B cell (primary cell): ENCODE data around the gene NCK2. TPM values are rescaled to one million over a fixed set of nuclear protein-coding genes. Genes with fewer than 3 reads are reported as not detected.

Experiments used
- ATAC-seq: fragments of 200-7000 bp; cut with Tn5 transposase; one replicate; pipeline ENCODE4 v1.10.0; 2021; ENCODE audit warnings: low read depth, mild to moderate bottlenecking, moderate number of reproducible peaks, moderate library complexity
- CTCF ChIA-PET: fragments of 350-600 bp; sonication (Branson Sonifier 250); formaldehyde crosslinking; loops from one replicate; lab custom pipeline; 2021; ENCODE audit warnings: antibody characterized with exemption, inconsistent platforms; lab: Charles Lee
- POLR2A ChIA-PET: fragments of 350-600 bp; sonication (Branson Sonifier 250); formaldehyde crosslinking; loops from one replicate; lab custom pipeline; 2021; ENCODE audit warnings: antibody characterized with exemption; lab: Charles Lee
- DNase-seq: peaks from one replicate; pipeline ENCODE4 v3.0.0; 2013
- H2AFZ ChIP-seq: 2 replicates; pipeline ENCODE4 v1.6.1; 2012; ENCODE audit warnings: mild to moderate bottlenecking, low read depth, low read length; ENCODE audit not compliant: insufficient read depth, poor library complexity, severe bottlenecking
- H3K27ac ChIP-seq, 2 donors: 1 replicate in 1 of 2; 2 replicates in 1 of 2; pipeline ENCODE4 v1.5.1; 2012 to 2013; ENCODE audit warnings: low read length in 2 of 2, mild to moderate bottlenecking in 2 of 2, moderate library complexity in 1 of 2
- H3K27me3 ChIP-seq, 4 experiments: fragments of 200-600 bp in 1 of 4; sonication (generic) in 1 of 4; replicated peaks in 1 of 4; 1 replicate in 2 of 4; 2 replicates in 2 of 4; pipeline versions ENCODE4 v1.6.1 to v1.7.0; 2013 to 2016; ENCODE audit warnings: low read length in 3 of 4, mild to moderate bottlenecking in 2 of 4, mixed read lengths in 1 of 4, moderate library complexity in 1 of 4; ENCODE audit not compliant: insufficient read depth in 4 of 4, control insufficient read depth in 3 of 4; ENCODE audit errors: control extremely low read depth in 1 of 4
- H3K36me3 ChIP-seq, 2 experiments: replicated peaks in 1 of 2; 1 replicate in 1 of 2; 2 replicates in 1 of 2; pipeline versions ENCODE4 v1.6.1 to v1.7.1; 2013; ENCODE audit warnings: low read length in 1 of 2; ENCODE audit not compliant: insufficient read depth in 2 of 2, control insufficient read depth in 1 of 2; ENCODE audit errors: control extremely low read depth in 1 of 2, extremely low read depth in 1 of 2
- H3K4me1 ChIP-seq, 2 donors: fragments of 200-600 bp in 1 of 2; sonication (generic) in 1 of 2; 1 replicate in 1 of 2; 2 replicates in 1 of 2; pipeline versions ENCODE4 v1.5.1 to v1.6.1; 2013 to 2017; ENCODE audit warnings: low read length in 2 of 2; ENCODE audit not compliant: control insufficient read depth in 2 of 2, insufficient read depth in 2 of 2
- H3K4me2 ChIP-seq: replicated peaks from 2 replicates; pipeline ENCODE3; 2012; ENCODE audit warnings: mild to moderate bottlenecking, low read depth, low read length; ENCODE audit not compliant: poor library complexity, severe bottlenecking
- H3K4me3 ChIP-seq, 5 experiments: fragments of 200-600 bp in 1 of 5; sonication (generic) in 1 of 5; 1 replicate in 3 of 5; 2 replicates in 2 of 5; pipeline versions ENCODE4 v1.5.1 to v1.7.0; 2011 to 2016; ENCODE audit warnings: low read length in 4 of 5, mild to moderate bottlenecking in 4 of 5, low read depth in 2 of 5, control low read depth in 1 of 5, moderate library complexity in 1 of 5; ENCODE audit not compliant: insufficient read depth in 1 of 5; ENCODE audit errors: control extremely low read depth in 1 of 5, extremely low read depth in 1 of 5
- H3K79me2 ChIP-seq: fragments of 200-600 bp; sonication (generic); one replicate; pipeline ENCODE4 v1.6.0; 2016; ENCODE audit warnings: low read length; ENCODE audit not compliant: control insufficient read depth, insufficient read depth
- H3K9ac ChIP-seq: fragments of 200-600 bp; sonication (generic); 2 replicates; pipeline ENCODE4 v1.6.1; 2017; ENCODE audit warnings: mild to moderate bottlenecking, low read length, moderate library complexity
- H3K9me3 ChIP-seq, 3 donors: one replicate each; pipeline versions ENCODE4 v1.6.1 to v1.7.1; 2013; ENCODE audit warnings: low read length in 2 of 3; ENCODE audit not compliant: control insufficient read depth in 2 of 3, insufficient read depth in 1 of 3; ENCODE audit errors: control extremely low read depth in 1 of 3
- H4K20me1 ChIP-seq: 2 replicates; pipeline ENCODE4 v1.6.0; 2012; ENCODE audit warnings: mild to moderate bottlenecking, low read length; ENCODE audit not compliant: insufficient read depth, control insufficient read depth, poor library complexity, severe bottlenecking
- H3K27ac Mint-ChIP-seq: one replicate; pipeline ENCODE4 v1.8.0; 2021; ENCODE audit warnings: mixed read lengths
- H3K27me3 Mint-ChIP-seq: one replicate; pipeline ENCODE4 v1.8.0; 2021; ENCODE audit warnings: mixed read lengths
- H3K4me1 Mint-ChIP-seq: one replicate; pipeline ENCODE4 v1.8.0; 2021; ENCODE audit warnings: mixed read lengths
- H3K4me3 Mint-ChIP-seq: one replicate; pipeline ENCODE4 v1.8.0; 2021; ENCODE audit warnings: mixed read lengths
- H3K9me3 Mint-ChIP-seq: one replicate; pipeline ENCODE4 v1.8.0; 2022; ENCODE audit warnings: mixed read lengths; ENCODE audit not compliant: insufficient read depth
- EZH2 ChIP-seq: IDR thresholded peaks from 2 replicates; pipeline ENCODE4 v1.6.1; 2012; ENCODE audit warnings: borderline replicate concordance, low read depth, mild to moderate bottlenecking, moderate library complexity, low read length; ENCODE audit not compliant: insufficient read depth, poor library complexity, severe bottlenecking
- WGBS: methylation state at CpG from one replicate; pipeline ENCODE4 v1.1.5; 2013; ENCODE audit warnings: missing lambda C conversion rate; ENCODE audit not compliant: insufficient coverage; 5-methylcytosine and 5-hydroxymethylcytosine counted together
- intact Hi-C: fragments of 100-400 bp; cut with micrococcal nuclease; formaldehyde crosslinking; loops from one replicate; pipeline ENCODE4 v1.10.0; 2022
- polyA plus RNA-seq: library from polyadenylated mRNA; depleted of rRNA; stranded (reverse); fragments of >200 nt; gene quantifications from 2 replicates; pipeline ENCODE4 v1.2.3, GENCODE V29; 2012
- total RNA-seq, 2 donors: library from RNA; stranded (reverse); fragments of 120-200 nt in 1 of 2; gene quantifications; 1 replicate in 1 of 2; 2 replicates in 1 of 2; pipeline versions ENCODE4 v1.2.3 to v1.2.4, GENCODE V29; 2013 to 2022
- TF ChIP-seq, protein P1 (sequence below): fragments of 200-600 bp; IDR thresholded peaks from one replicate; pipeline ENCODE4 v1.8.0; 2022; ENCODE audit warnings: antibody characterized with exemption, mild to moderate bottlenecking

NCK2 gene
- total and polyA plus RNA-seq, 2 donors (not counting 1 experiment from before 2014, with no cell fraction given) = 64.2 to 72.3 TPM

DNA sequence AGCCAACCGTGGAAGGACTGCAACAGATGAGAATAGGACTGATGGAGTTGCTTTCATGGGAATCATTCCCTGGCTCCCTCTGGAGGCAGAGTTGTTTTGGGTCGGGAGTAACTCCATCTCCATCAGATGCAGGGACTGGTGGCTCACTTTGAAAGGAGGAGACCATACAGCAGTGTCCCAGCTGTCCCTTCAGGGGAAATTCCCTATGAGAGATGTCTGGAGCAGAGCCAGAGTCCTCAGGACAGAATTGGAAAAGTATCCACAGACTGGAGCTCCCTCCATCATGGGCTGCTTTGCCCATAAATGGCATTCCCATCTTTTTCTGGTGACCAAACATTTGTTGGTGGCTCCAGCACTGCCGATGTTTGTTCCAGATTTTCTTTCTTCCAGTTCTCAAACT, 144.3 kb downstream of the NCK2 start:
- H3K27ac ChIP-seq = no peak overlapping the region
- H3K27me3 ChIP-seq = no peaks in the 10 kb centered on the region
- Mint-ChIP-seq H3K9me3 (peaks cover 7% of the 10 kb centered on the region), H3K27ac (no peak overlapping the region), H3K4me3 (no peak overlapping the region), H3K4me1 (peaks cover 44% of the 10 kb centered on the region), H3K27me3 (no peaks in the 10 kb centered on the region)
- no peak for DNase-seq
- ATAC-seq = no peak
- intact Hi-C loops = no loop called here
- WGBS = 100% methylated on average over 2 of the region's 3 CpGs
- H3K36me3 ChIP-seq = peaks cover 13 to 31% of the 10 kb centered on the region in 2 experiments
- no peak overlapping the region for H3K4me3 ChIP-seq
- ChIA-PET POLR2A (no interaction called here), CTCF (interaction anchor here (1.2 kb wide), 1 partner anchor 311 kb away, joined by 4 read pairs; no protein-coding TSS in a partner anchor)
- no peak overlapping the region for H3K9ac ChIP-seq
- H3K79me2 ChIP-seq = peaks cover 83% of the 10 kb centered on the region
- peaks cover 85% of the 10 kb centered on the region for H4K20me1 ChIP-seq
- H3K9me3 ChIP-seq = peaks cover 0 to 16% (median 5%) of the 10 kb centered on the region in 3 donors
- H3K4me1 ChIP-seq = peaks cover 20 to 30% of the 10 kb centered on the region in 2 donors
- TF ChIP-seq EZH2 = no peak
- H2AFZ ChIP-seq = no peak overlapping the region
- no peak overlapping the region for H3K4me2 ChIP-seq

DNA sequence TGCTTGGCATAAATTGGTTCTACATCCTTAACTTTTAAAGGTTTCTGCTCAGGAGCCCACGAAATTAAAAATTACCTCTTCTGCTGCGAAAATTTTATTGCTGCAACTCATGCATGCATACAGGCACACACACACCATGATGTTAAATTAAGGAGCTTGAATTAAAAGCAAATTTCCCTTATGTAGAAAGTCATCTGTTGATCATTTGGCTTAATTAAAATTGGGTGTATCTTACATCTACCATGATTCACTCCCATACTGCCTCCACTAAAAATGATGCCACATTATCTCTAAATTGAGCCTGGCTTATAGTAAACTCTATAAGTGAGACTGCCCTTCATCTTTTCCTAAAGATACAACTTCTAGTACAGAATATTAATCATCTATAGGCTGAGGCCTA, 145.4 kb downstream of the NCK2 start:
- intact Hi-C loops = no loop called here
- DNase-seq (no peak), ATAC-seq (no peak)
- H2AFZ ChIP-seq = no peak overlapping the region
- H3K27ac Mint-ChIP-seq = no peak overlapping the region
- H3K79me2 ChIP-seq = peaks cover 73% of the 10 kb centered on the region
- no peaks in the 10 kb centered on the region for H3K27me3 ChIP-seq
- H4K20me1 ChIP-seq = peaks cover 74% of the 10 kb centered on the region
- peaks cover 0 to 16% (median 5%) of the 10 kb centered on the region in 3 donors for H3K9me3 ChIP-seq
- H3K27ac ChIP-seq = peak overlapping the region in 1 of 2 donors; percentile 25
- H3K36me3 ChIP-seq = peaks cover 13 to 41% of the 10 kb centered on the region in 2 experiments
- H3K27me3 Mint-ChIP-seq = no peaks in the 10 kb centered on the region
- POLR2A ChIA-PET = no interaction called here
- CTCF ChIA-PET = interaction anchor here (0.7 kb wide), 1 partner anchor 313 kb away, joined by 3 read pairs; no protein-coding TSS in a partner anchor
- TF ChIP-seq EZH2 = no peak
- TF ChIP-seq, protein P1, sequence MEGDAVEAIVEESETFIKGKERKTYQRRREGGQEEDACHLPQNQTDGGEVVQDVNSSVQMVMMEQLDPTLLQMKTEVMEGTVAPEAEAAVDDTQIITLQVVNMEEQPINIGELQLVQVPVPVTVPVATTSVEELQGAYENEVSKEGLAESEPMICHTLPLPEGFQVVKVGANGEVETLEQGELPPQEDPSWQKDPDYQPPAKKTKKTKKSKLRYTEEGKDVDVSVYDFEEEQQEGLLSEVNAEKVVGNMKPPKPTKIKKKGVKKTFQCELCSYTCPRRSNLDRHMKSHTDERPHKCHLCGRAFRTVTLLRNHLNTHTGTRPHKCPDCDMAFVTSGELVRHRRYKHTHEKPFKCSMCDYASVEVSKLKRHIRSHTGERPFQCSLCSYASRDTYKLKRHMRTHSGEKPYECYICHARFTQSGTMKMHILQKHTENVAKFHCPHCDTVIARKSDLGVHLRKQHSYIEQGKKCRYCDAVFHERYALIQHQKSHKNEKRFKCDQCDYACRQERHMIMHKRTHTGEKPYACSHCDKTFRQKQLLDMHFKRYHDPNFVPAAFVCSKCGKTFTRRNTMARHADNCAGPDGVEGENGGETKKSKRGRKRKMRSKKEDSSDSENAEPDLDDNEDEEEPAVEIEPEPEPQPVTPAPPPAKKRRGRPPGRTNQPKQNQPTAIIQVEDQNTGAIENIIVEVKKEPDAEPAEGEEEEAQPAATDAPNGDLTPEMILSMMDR = no peak
- no peak overlapping the region for H3K9ac ChIP-seq
- no peak overlapping the region for H3K4me2 ChIP-seq
- H3K4me1 Mint-ChIP-seq = peaks cover 33% of the 10 kb centered on the region
- no peak overlapping the region for H3K4me3 ChIP-seq
- peaks cover 10 to 19% of the 10 kb centered on the region in 2 donors for H3K4me1 ChIP-seq
- no CpG with 5 or more reads among the region's 2 CpGs for WGBS
- H3K9me3 Mint-ChIP-seq = peaks cover 7% of the 10 kb centered on the region
- H3K4me3 Mint-ChIP-seq = no peak overlapping the region
